WERI-Rb-1 (cell line): Measurements from ENCODE around the gene CHST8.
"Not testable (repeated sequence)": the region's sequence is repeated elsewhere in the genome, so short reads cannot be mapped to it uniquely, and the experiment has no call there.

Source experiments
- DNase-seq: peaks from one replicate; pipeline ENCODE4 v3.0.0-alpha.2; 2020
- H3K27ac ChIP-seq: fragments of 250-450 bp; sonication (Bioruptor Pico); 2 replicates; pipeline ENCODE4 v1.5.1; 2020; ENCODE audit warnings: mild to moderate bottlenecking, moderate library complexity
- H3K27me3 ChIP-seq: fragments of 250-450 bp; sonication (Bioruptor Pico); 2 replicates; pipeline ENCODE4 v1.5.1; 2021; ENCODE audit warnings: mild to moderate bottlenecking, low read depth, moderate library complexity; ENCODE audit not compliant: insufficient read depth, severe bottlenecking
- H3K36me3 ChIP-seq: fragments of 250-450 bp; sonication (Bioruptor Pico); 2 replicates; pipeline ENCODE4 v1.5.1; 2020; ENCODE audit warnings: mild to moderate bottlenecking, moderate library complexity
- H3K4me3 ChIP-seq: 2 replicates; pipeline ENCODE4 v1.5.1; 2011; ENCODE audit warnings: low read depth, mild to moderate bottlenecking, control low read depth, low read length
- H3K9me3 ChIP-seq: fragments of 250-450 bp; sonication (Bioruptor Pico); 2 replicates; pipeline ENCODE4 v1.5.1; 2021; ENCODE audit warnings: mild to moderate bottlenecking, moderate library complexity; ENCODE audit not compliant: severe bottlenecking
- CTCF ChIP-seq: IDR thresholded peaks from 2 replicates; pipeline ENCODE4 v1.5.1; 2011; ENCODE audit warnings: low read depth, mild to moderate bottlenecking, control low read depth, inconsistent platforms, low read length

The CHST8 gene

GRCh38 chr19:33813391-33814101 lies 191.8 kb downstream of the CHST8 start:
- H3K9me3 ChIP-seq: no peaks in the 10 kb centered on the region
- no peaks in the 10 kb centered on the region for H3K27me3 ChIP-seq
- no peak overlapping the region for H3K4me3 ChIP-seq
- H3K27ac ChIP-seq: no peak overlapping the region
- H3K36me3 ChIP-seq: peaks cover 48% of the 10 kb centered on the region
- DNase-seq: no peak
- no peak for TF ChIP-seq CTCF

- no peak for DNase-seq
- H3K4me3 ChIP-seq: no peak overlapping the region
- no peaks in the 10 kb centered on the region for H3K9me3 ChIP-seq
- no peak for TF ChIP-seq CTCF
- H3K27me3 ChIP-seq: no peaks in the 10 kb centered on the region
- peaks cover 40% of the 10 kb centered on the region for H3K36me3 ChIP-seq
- no peak overlapping the region for H3K27ac ChIP-seq
Observed at GRCh38 chr19:33814181-33815165, 192.7 kb downstream of the CHST8 start.

GRCh38 chr19:33815380-33816340 lies 193.9 kb downstream of the CHST8 start:
- DNase-seq: no peak
- TF ChIP-seq CTCF: no peak
- no peak overlapping the region for H3K27ac ChIP-seq

GRCh38 chr19:33818411-33818810 lies 196.7 kb downstream of the CHST8 start:
- H3K9me3 ChIP-seq: no peaks in the 10 kb centered on the region
- H3K27me3 ChIP-seq: no peaks in the 10 kb centered on the region
- H3K4me3 ChIP-seq: no peak overlapping the region
- DNase-seq: no peak
- peaks cover 6% of the 10 kb centered on the region for H3K36me3 ChIP-seq
- TF ChIP-seq CTCF: no peak
- H3K27ac ChIP-seq: no peak overlapping the region

More at GRCh38 chr19:33815380-33816340, 193.9 kb downstream of the CHST8 start:
- H3K9me3 ChIP-seq: no peaks in the 10 kb centered on the region
- no peak overlapping the region for H3K4me3 ChIP-seq
- peaks cover 29% of the 10 kb centered on the region for H3K36me3 ChIP-seq
- H3K27me3 ChIP-seq: no peaks in the 10 kb centered on the region

- H3K4me3 ChIP-seq, DNase-seq, H3K9me3 ChIP-seq, H3K36me3 ChIP-seq, H3K27me3 ChIP-seq, H3K27ac ChIP-seq: not testable (repeated sequence)
Observed at GRCh38 chr19:33819078-33819477, 197.3 kb downstream of the CHST8 start.
